ENCODE data around the gene SPATA31C1. TPM values are rescaled to one million over a fixed set of nuclear protein-coding genes. Genes with fewer than 3 reads are reported as not detected.

Gene SPATA31C1
- polyA plus RNA-seq, 3 donors: not detected

GRCh38 chr9:87880116-87880515, 37.6 kb upstream of the SPATA31C1 start:
- Histone ChIP-seq H3K4me2 (replicated peaks; ENCODE audit: extremely low read depth, low read length, poor library complexity, severe bottlenecking) (no peak overlapping the region), H4K20me1 (ENCODE audit: insufficient read depth, low read length) (no peaks in the 10 kb centered on the region), H3K27ac (ENCODE audit: low read depth in 1 of 2, low read length in 2 of 2) (no peak overlapping the region), H3K9me3 (replicated peaks in 1 of 2; ENCODE audit: control insufficient read depth in 1 of 2, insufficient read depth in 1 of 2, low read length in 2 of 2) (no peaks in the 10 kb centered on the region), H3K27me3 (ENCODE audit: control insufficient read depth in 2 of 2, insufficient read depth in 2 of 2, low read length in 2 of 2) (no peaks in the 10 kb centered on the region), H3K4me1 (ENCODE audit: control insufficient read depth in 1 of 2, insufficient read depth in 2 of 2, low read length in 2 of 2) (no peaks in the 10 kb centered on the region), H3K9ac (ENCODE audit: insufficient read depth, low read length, poor library complexity, severe bottlenecking) (no peak overlapping the region), H3K4me3 (replicated peaks in 1 of 3; ENCODE audit: low read depth in 2 of 3, low read length in 3 of 3) (no peak overlapping the region), H3K36me3 (replicated peaks in 1 of 2; ENCODE audit: control insufficient read depth in 1 of 2, insufficient read depth in 2 of 2, low read length in 2 of 2) (no peaks in the 10 kb centered on the region), H2AFZ (ENCODE audit: insufficient read depth, low read depth, low read length, poor library complexity, severe bottlenecking) (no peak overlapping the region), H3K79me2 (ENCODE audit: insufficient read depth, low read length) (no peaks in the 10 kb centered on the region)
- 94% methylated on average over 4 of the region's 8 CpGs for WGBS (ENCODE audit: insufficient coverage)
- intact Hi-C loops (cut with micrococcal nuclease): no loop called here
- H3K4me1 Mint-ChIP-seq: no peaks in the 10 kb centered on the region
- H3K27ac Mint-ChIP-seq: no peak overlapping the region
- TF ChIP-seq, protein P1, sequence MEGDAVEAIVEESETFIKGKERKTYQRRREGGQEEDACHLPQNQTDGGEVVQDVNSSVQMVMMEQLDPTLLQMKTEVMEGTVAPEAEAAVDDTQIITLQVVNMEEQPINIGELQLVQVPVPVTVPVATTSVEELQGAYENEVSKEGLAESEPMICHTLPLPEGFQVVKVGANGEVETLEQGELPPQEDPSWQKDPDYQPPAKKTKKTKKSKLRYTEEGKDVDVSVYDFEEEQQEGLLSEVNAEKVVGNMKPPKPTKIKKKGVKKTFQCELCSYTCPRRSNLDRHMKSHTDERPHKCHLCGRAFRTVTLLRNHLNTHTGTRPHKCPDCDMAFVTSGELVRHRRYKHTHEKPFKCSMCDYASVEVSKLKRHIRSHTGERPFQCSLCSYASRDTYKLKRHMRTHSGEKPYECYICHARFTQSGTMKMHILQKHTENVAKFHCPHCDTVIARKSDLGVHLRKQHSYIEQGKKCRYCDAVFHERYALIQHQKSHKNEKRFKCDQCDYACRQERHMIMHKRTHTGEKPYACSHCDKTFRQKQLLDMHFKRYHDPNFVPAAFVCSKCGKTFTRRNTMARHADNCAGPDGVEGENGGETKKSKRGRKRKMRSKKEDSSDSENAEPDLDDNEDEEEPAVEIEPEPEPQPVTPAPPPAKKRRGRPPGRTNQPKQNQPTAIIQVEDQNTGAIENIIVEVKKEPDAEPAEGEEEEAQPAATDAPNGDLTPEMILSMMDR (IDR thresholded peaks at IDR 0.05): no peak
- H3K36me3 Mint-ChIP-seq: no peaks in the 10 kb centered on the region
- DNase-seq: no peak
- peaks cover 0 to 8% (median 2%) of the 10 kb centered on the region in 7 donors for H3K9me3 Mint-ChIP-seq
- peaks cover under 1 to 7% (median 2%) of the 10 kb centered on the region in 3 donors for H3K27me3 Mint-ChIP-seq (ENCODE audit: low read depth in 3 of 3)
- H3K4me3 Mint-ChIP-seq: no peak overlapping the region

DNA sequence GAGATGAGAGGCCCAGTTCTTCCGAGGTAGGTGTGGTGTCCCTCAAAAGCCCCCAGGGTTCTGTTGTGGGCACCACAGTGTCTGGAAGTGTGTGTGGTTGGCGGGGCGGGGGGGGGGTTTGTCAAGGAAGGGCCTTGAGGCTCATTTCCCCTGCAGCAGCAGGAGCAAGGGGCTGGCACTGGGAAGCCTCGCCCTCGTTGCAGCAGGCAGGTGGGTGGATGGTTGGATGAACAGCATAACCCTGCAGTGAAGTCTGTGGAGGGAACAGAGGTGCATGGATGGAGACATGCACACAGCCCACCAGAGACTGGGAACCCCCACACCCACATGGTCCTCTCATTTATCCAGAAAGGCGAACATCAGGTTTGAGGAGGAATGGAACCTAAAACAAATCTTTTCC, 37.1 kb upstream of the SPATA31C1 start:
- H3K27me3 Mint-ChIP-seq (ENCODE audit: low read depth in 3 of 3): peaks cover 1 to 7% (median 2%) of the 10 kb centered on the region in 3 donors
- Histone ChIP-seq H3K79me2 (ENCODE audit: insufficient read depth, low read length) (no peaks in the 10 kb centered on the region), H3K4me1 (ENCODE audit: control insufficient read depth in 1 of 2, insufficient read depth in 2 of 2, low read length in 2 of 2) (no peaks in the 10 kb centered on the region), H3K27me3 (ENCODE audit: control insufficient read depth in 2 of 2, insufficient read depth in 2 of 2, low read length in 2 of 2) (no peaks in the 10 kb centered on the region), H3K9ac (ENCODE audit: insufficient read depth, low read length, poor library complexity, severe bottlenecking) (no peak overlapping the region), H3K36me3 (replicated peaks in 1 of 2; ENCODE audit: control insufficient read depth in 1 of 2, insufficient read depth in 2 of 2, low read length in 2 of 2) (no peaks in the 10 kb centered on the region), H3K27ac (ENCODE audit: low read depth in 1 of 2, low read length in 2 of 2) (no peak overlapping the region), H3K9me3 (replicated peaks in 1 of 2; ENCODE audit: control insufficient read depth in 1 of 2, insufficient read depth in 1 of 2, low read length in 2 of 2) (no peaks in the 10 kb centered on the region), H3K4me3 (replicated peaks in 1 of 3; ENCODE audit: low read depth in 2 of 3, low read length in 3 of 3) (no peak overlapping the region), H2AFZ (ENCODE audit: insufficient read depth, low read depth, low read length, poor library complexity, severe bottlenecking) (no peak overlapping the region), H3K4me2 (replicated peaks; ENCODE audit: extremely low read depth, low read length, poor library complexity, severe bottlenecking) (no peak overlapping the region), H4K20me1 (ENCODE audit: insufficient read depth, low read length) (no peaks in the 10 kb centered on the region)
- H3K4me1 Mint-ChIP-seq: no peaks in the 10 kb centered on the region
- H3K9me3 Mint-ChIP-seq: peaks cover 0 to 8% (median 2%) of the 10 kb centered on the region in 7 donors
- 100% methylated on average over 2 of the region's 6 CpGs for WGBS (ENCODE audit: insufficient coverage)
- DNase-seq: no peak
- intact Hi-C loops (cut with micrococcal nuclease): no loop called here
- no peak overlapping the region for H3K4me3 Mint-ChIP-seq
- TF ChIP-seq, protein P1 (IDR thresholded peaks at IDR 0.05): no peak
- H3K36me3 Mint-ChIP-seq: no peaks in the 10 kb centered on the region
- peak overlapping the region in 1 of 7 donors; percentile 38 for H3K27ac Mint-ChIP-seq
